ENCODE data around the gene SUPT3H. TPM values are rescaled to one million over a fixed set of nuclear protein-coding genes. Genes with fewer than 3 reads are reported as not detected.

The SUPT3H gene
- polyA plus RNA-seq, 1 donor (not counting 4 experiments of a cell fraction or from before 2014, with no cell fraction given), result 7.6 TPM

DNA sequence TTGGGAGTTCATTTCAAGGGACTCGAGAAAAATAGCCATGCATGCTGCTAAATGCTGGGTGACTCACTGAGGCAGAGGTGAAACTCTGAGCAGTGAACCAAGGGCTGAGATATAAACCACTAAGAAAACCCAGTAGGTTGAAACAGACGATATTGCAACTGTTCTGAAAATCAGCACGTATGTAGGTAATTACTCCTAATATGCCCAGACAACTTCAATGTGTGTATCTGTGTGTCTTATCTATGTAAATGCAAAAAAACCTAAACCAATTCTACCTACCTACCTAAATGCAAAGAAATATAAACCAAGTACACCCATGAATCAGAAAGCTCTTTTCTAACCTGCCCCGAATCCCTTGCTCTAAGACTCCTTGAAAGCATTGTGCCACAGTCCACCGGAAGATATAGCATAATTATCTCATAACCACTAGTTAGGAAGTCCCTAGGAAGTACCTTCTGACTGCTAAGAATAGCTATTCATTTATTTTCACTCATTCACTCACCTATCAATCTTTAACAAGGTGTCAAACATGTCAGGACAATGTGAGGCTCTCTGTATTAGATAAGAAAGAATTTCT lies 508.3 kb downstream of the SUPT3H start:
- dilution Hi-C loops (cut with MboI; ENCODE audit: extremely low pct_ligation_motif_present, low sequenced_read_pairs), result no loop called here
- TF ChIP-seq CTCF (optimal IDR thresholded peaks at IDR 0.05 in 1 of 3, IDR thresholded peaks at IDR 0.05 in 1 of 3, conservative IDR thresholded peaks at IDR 0.05 in 1 of 3; ENCODE audit: extremely low read depth in 1 of 3, insufficient read depth in 2 of 3, low read length in 3 of 3), result no peak
- no peak for TF ChIP-seq EZH2 (IDR thresholded peaks at IDR 0.05; ENCODE audit: low read length)
- no peaks in the 10 kb centered on the region for H3K9me1 ChIP-seq (ENCODE audit: control insufficient read depth, extremely low read depth, insufficient read depth, low read length)
- no peak overlapping the region for H3K4me2 ChIP-seq (ENCODE audit: control insufficient read depth, extremely low read depth, insufficient read depth, low read depth, low read length)
- no peak overlapping the region for H2AFZ ChIP-seq (ENCODE audit: control insufficient read depth, low read length)
- DNase-seq (ENCODE audit: low read depth, low spot score) (no peak), FAIRE-seq (no peak)
- no peaks in the 10 kb centered on the region for H3K36me3 ChIP-seq (ENCODE audit: control insufficient read depth in 2 of 2, extremely low read depth in 1 of 2, insufficient read depth in 2 of 2, low read length in 2 of 2)
- H3K9me3 ChIP-seq (ENCODE audit: control insufficient read depth, low read depth, low read length), result no peaks in the 10 kb centered on the region
- H3K4me1 ChIP-seq (ENCODE audit: control insufficient read depth, extremely low read depth, insufficient read depth, low read length), result no peaks in the 10 kb centered on the region
- no peak overlapping the region for H3K4me3 ChIP-seq (ENCODE audit: control insufficient read depth in 2 of 3, extremely low read depth in 1 of 3, insufficient read depth in 2 of 3, low read depth in 1 of 3, low read length in 3 of 3)
- no peaks in the 10 kb centered on the region for H3K79me2 ChIP-seq (ENCODE audit: control insufficient read depth, insufficient read depth, low read length)
- H4K20me1 ChIP-seq (ENCODE audit: control insufficient read depth, extremely low read depth, insufficient read depth, low read length), result no peaks in the 10 kb centered on the region
- H3K27me3 ChIP-seq (ENCODE audit: control insufficient read depth, extremely low read depth, insufficient read depth, low read length), result no peaks in the 10 kb centered on the region
- H3K9ac ChIP-seq (ENCODE audit: control insufficient read depth, extremely low read depth, insufficient read depth, low read length), result no peak overlapping the region
- no peak overlapping the region for H3K27ac ChIP-seq (ENCODE audit: control insufficient read depth, insufficient read depth, low read length)

DNA sequence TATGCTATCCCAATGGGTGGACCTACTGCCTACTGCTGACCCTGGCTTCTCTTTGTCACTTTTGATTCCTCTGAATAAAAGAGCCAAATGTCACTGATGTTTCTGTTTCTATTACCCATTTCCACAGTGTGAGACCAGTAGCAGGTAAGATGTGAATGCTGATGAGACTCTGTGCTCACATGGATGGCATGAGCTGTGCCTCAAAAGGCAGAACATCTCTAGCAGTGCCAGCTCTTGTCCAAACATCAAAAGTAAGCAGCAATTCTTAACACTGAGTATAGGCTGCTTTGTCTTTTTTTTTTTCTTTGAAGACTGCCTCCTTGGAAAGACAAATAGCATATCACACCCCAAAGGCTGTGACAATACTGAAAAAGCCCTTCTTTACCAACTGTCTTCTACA lies 508.8 kb downstream of the SUPT3H start:
- Histone ChIP-seq H3K36me3 (ENCODE audit: control insufficient read depth in 2 of 2, extremely low read depth in 1 of 2, insufficient read depth in 2 of 2, low read length in 2 of 2) (no peaks in the 10 kb centered on the region), H3K9ac (ENCODE audit: control insufficient read depth, extremely low read depth, insufficient read depth, low read length) (no peak overlapping the region), H3K9me3 (ENCODE audit: control insufficient read depth, low read depth, low read length) (no peaks in the 10 kb centered on the region), H4K20me1 (ENCODE audit: control insufficient read depth, extremely low read depth, insufficient read depth, low read length) (no peaks in the 10 kb centered on the region), H3K9me1 (ENCODE audit: control insufficient read depth, extremely low read depth, insufficient read depth, low read length) (no peaks in the 10 kb centered on the region), H3K4me1 (ENCODE audit: control insufficient read depth, extremely low read depth, insufficient read depth, low read length) (no peaks in the 10 kb centered on the region), H3K79me2 (ENCODE audit: control insufficient read depth, insufficient read depth, low read length) (no peaks in the 10 kb centered on the region), H3K4me2 (ENCODE audit: control insufficient read depth, extremely low read depth, insufficient read depth, low read depth, low read length) (no peak overlapping the region), H3K4me3 (ENCODE audit: control insufficient read depth in 2 of 3, extremely low read depth in 1 of 3, insufficient read depth in 2 of 3, low read depth in 1 of 3, low read length in 3 of 3) (no peak overlapping the region), H2AFZ (ENCODE audit: control insufficient read depth, low read length) (no peak overlapping the region), H3K27me3 (ENCODE audit: control insufficient read depth, extremely low read depth, insufficient read depth, low read length) (no peaks in the 10 kb centered on the region), H3K27ac (ENCODE audit: control insufficient read depth, insufficient read depth, low read length) (no peak overlapping the region)
- no peak for FAIRE-seq
- DNase-seq (ENCODE audit: low read depth, low spot score), result no peak
- dilution Hi-C loops (cut with MboI; ENCODE audit: extremely low pct_ligation_motif_present, low sequenced_read_pairs), result no loop called here
- TF ChIP-seq CTCF (optimal IDR thresholded peaks at IDR 0.05 in 1 of 3, IDR thresholded peaks at IDR 0.05 in 1 of 3, conservative IDR thresholded peaks at IDR 0.05 in 1 of 3; ENCODE audit: extremely low read depth in 1 of 3, insufficient read depth in 2 of 3, low read length in 3 of 3) (no peak), EZH2 (IDR thresholded peaks at IDR 0.05; ENCODE audit: low read length) (no peak)
